MM.1S (cell line): Measurements from ENCODE around the gene CAPN15.

Experiments
- DNase-seq: peaks from one replicate; pipeline ENCODE4 v3.0.0-alpha.2; 2015
- H2AFZ ChIP-seq: fragments of 300-600 bp; sonication (generic); 2 replicates; pipeline ENCODE4 v1.6.0; 2016; ENCODE audit warnings: antibody characterized with exemption, low read length
- H3F3A ChIP-seq: fragments of 300-600 bp; sonication (generic); 2 replicates; pipeline ENCODE4 v1.6.1; 2016; ENCODE audit warnings: mild to moderate bottlenecking, antibody characterized with exemption, low read length, moderate library complexity, mixed read lengths; ENCODE audit not compliant: insufficient read depth
- H3K27ac ChIP-seq: fragments of 300-600 bp; sonication (generic); 2 replicates; pipeline ENCODE4 v1.5.1; 2016; ENCODE audit warnings: mild to moderate bottlenecking, low read length
- H3K27me3 ChIP-seq: fragments of 300-600 bp; sonication (generic); replicated peaks from 2 replicates; pipeline ENCODE4 v1.6.0; 2016; ENCODE audit warnings: low read length; ENCODE audit not compliant: insufficient read depth
- H3K36me3 ChIP-seq: fragments of 300-600 bp; sonication (generic); replicated peaks from 2 replicates; pipeline ENCODE4 v1.6.1; 2016; ENCODE audit warnings: mild to moderate bottlenecking, low read length, mixed read lengths; ENCODE audit not compliant: insufficient read depth
- H3K4me1 ChIP-seq: fragments of 300-600 bp; sonication (generic); 2 replicates; pipeline ENCODE4 v1.6.1; 2016; ENCODE audit warnings: low read length, mixed read lengths
- H3K4me2 ChIP-seq: fragments of 300-600 bp; sonication (generic); 2 replicates; pipeline ENCODE4 v1.6.0; 2016; ENCODE audit warnings: low read depth, low read length
- H3K4me3 ChIP-seq: fragments of 300-600 bp; sonication (generic); 2 replicates; pipeline ENCODE4 v1.5.1; 2016; ENCODE audit warnings: low read length, mixed read lengths
- H3K79me2 ChIP-seq: fragments of 300-600 bp; sonication (generic); 2 replicates; pipeline ENCODE4 v1.6.1; 2016; ENCODE audit warnings: mixed run types, low read length, mixed read lengths
- H3K9ac ChIP-seq: fragments of 300-600 bp; sonication (generic); 2 replicates; pipeline ENCODE4 v1.6.1; 2016; ENCODE audit warnings: low read length, mixed read lengths
- H3K9me2 ChIP-seq: fragments of 300-600 bp; sonication (generic); replicated peaks from 2 replicates; pipeline ENCODE4 v1.6.1; 2016; ENCODE audit warnings: mild to moderate bottlenecking, low read length, mixed read lengths; ENCODE audit not compliant: insufficient read depth
- H3K9me3 ChIP-seq: fragments of 300-600 bp; sonication (generic); replicated peaks from 2 replicates; pipeline ENCODE4 v1.6.1; 2016; ENCODE audit warnings: mild to moderate bottlenecking, low read length, mixed read lengths; ENCODE audit not compliant: insufficient read depth
- H4K20me1 ChIP-seq: fragments of 300-600 bp; sonication (generic); 2 replicates; pipeline ENCODE4 v1.6.1; 2016; ENCODE audit warnings: mild to moderate bottlenecking, low read length, moderate library complexity, mixed read lengths; ENCODE audit not compliant: insufficient read depth
- EZH2 ChIP-seq: fragments of 300-600 bp; sonication (generic); optimal IDR thresholded peaks from 2 replicates; pipeline ENCODE3; 2017; ENCODE audit warnings: low read depth, mild to moderate bottlenecking, antibody characterized with exemption, low read length, mixed read lengths
- EZH2phosphoT487 ChIP-seq: fragments of 300-600 bp; sonication (generic); IDR thresholded peaks from 2 replicates; pipeline ENCODE4 v1.6.1; 2018; ENCODE audit warnings: antibody characterized with exemption, low read length
- TF ChIP-seq, protein P1 (sequence below): fragments of 300-600 bp; sonication (generic); IDR thresholded peaks from 2 replicates; pipeline ENCODE4 v1.5.1; 2016; ENCODE audit warnings: antibody characterized with exemption, low read length, mixed read lengths

The CAPN15 gene

DNA sequence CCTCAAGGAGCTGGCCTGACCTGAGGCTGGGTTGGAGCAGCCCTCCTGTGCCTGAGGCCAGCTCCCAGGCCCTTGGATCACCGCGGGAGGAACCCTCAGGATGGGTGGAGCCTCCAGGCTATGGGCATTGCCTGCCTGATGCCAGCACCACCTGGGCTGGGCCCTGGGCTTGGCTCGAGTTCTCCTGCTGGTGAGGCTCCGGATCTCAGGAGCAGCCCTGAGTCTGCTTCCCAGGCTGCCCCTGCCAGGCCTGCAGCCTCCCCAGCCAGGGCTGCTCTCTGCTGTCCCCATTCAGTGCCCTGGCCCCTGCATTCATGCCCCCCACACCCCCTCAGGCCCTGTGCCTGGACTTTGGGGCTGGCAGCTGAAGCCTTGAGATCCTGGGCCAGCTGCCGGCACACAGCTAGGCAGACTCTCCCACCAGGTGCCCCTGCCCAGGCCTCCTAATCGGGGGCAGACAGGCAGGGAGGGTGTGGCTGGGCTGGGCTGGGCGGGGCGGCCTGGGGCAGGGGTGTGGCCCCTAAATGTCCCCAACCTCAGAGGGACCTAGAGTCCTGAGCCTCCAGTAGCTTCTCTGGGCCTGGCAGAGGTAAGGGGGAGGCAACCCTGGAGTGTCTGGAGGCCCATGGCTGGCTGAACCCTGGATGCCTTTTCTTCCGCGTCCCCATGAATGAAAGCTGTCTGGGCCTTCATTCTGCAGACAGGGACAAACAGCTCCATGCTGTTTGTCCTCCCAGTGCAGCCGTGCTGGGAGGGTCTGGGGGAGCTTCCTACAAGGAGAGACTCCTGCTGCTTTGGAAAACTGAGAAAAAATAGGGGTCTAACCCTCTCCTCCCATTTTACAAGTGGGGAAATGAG is 41.1 kb downstream of the CAPN15 start:
- peak overlapping the region; percentile 80; the same call in 1 of the 2 replicates for H3K9ac ChIP-seq
- H3K4me1 ChIP-seq: peaks cover 19% of the 10 kb centered on the region
- H3K79me2 ChIP-seq: peaks cover 31% of the 10 kb centered on the region
- no peak overlapping the region for H3K27ac ChIP-seq
- H2AFZ ChIP-seq: no peak overlapping the region
- no peak for DNase-seq
- TF ChIP-seq EZH2phosphoT487 (no peak), EZH2 (no peak)
- TF ChIP-seq, protein P1, sequence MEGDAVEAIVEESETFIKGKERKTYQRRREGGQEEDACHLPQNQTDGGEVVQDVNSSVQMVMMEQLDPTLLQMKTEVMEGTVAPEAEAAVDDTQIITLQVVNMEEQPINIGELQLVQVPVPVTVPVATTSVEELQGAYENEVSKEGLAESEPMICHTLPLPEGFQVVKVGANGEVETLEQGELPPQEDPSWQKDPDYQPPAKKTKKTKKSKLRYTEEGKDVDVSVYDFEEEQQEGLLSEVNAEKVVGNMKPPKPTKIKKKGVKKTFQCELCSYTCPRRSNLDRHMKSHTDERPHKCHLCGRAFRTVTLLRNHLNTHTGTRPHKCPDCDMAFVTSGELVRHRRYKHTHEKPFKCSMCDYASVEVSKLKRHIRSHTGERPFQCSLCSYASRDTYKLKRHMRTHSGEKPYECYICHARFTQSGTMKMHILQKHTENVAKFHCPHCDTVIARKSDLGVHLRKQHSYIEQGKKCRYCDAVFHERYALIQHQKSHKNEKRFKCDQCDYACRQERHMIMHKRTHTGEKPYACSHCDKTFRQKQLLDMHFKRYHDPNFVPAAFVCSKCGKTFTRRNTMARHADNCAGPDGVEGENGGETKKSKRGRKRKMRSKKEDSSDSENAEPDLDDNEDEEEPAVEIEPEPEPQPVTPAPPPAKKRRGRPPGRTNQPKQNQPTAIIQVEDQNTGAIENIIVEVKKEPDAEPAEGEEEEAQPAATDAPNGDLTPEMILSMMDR: no peak
- H3K36me3 ChIP-seq: no peaks in the 10 kb centered on the region
- H3K4me3 ChIP-seq: peak overlapping the region; percentile 76
- H3K4me2 ChIP-seq: peak overlapping the region; percentile 95
- no peaks in the 10 kb centered on the region; the same call in 1 of the 2 replicates for H3K27me3 ChIP-seq
- H3F3A ChIP-seq: peaks cover 6% of the 10 kb centered on the region
- no peaks in the 10 kb centered on the region for H3K9me2 ChIP-seq
- H4K20me1 ChIP-seq: no peaks in the 10 kb centered on the region
- H3K9me3 ChIP-seq: no peaks in the 10 kb centered on the region

DNA sequence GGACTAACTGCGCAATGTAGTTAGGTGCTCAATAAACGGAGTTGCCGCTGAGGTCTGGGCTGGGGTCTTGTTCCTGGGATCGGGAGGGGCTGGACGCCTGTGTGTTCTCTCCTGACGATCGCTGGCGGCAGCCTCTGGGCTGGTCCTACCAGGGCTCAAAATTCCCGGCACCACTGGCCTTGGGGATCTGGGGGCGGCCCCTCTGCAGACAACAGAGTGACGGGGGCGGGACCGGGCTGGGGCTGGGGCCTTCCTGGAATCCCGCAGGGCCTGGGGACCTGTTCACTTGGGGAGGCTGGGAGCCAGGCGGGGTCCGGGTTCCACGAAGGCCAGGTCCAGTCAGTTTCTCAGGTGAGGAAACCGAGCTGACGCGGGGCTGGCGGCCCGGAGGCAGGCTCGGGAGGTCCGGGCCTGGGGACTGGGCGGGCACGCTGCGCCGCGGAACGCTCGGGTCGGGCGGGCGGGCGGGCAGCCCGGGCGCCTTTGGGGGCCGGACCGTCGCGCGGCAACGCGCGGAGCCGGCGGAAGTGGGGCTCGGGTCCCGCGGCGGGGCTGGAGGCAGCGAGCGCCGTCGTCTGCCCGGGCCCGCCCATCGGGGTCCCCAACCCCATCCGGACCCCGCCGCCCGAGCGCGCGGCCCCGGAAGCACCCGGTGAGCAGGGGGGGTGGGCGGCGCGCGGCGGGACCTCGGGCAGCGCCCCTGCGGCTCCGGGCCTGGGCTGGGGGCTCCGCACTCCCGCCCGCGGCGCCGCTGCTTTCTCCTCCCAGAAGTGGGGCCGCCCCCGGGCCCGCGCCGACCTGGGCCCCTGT is 42.1 kb downstream of the CAPN15 start, which contains the start of gene PIGQ:
TSS of gene PIGQ (plus strand) at position 524 of the 810 bp plus-strand sequence. CDS start 4,107 bp downstream, outside the sequence.
- TF ChIP-seq, protein P1: no peak
- no peak for TF ChIP-seq EZH2
- TF ChIP-seq EZH2phosphoT487: no peak
- Histone ChIP-seq H3K36me3 (no peaks in the 10 kb centered on the region), H3K4me3 (peak within 1 kb of the TSS; percentile 88), H3F3A (peaks cover 6% of the 10 kb centered on the region), H3K79me2 (peaks cover 31% of the 10 kb centered on the region), H3K9ac (peak within 1 kb of the TSS; percentile 80), H3K9me2 (no peaks in the 10 kb centered on the region), H4K20me1 (no peaks in the 10 kb centered on the region), H2AFZ (peak within 1 kb of the TSS; percentile 85), H3K4me1 (peaks cover 19% of the 10 kb centered on the region), H3K27me3 (no peaks in the 10 kb centered on the region), H3K27ac (no peak within 1 kb of the TSS; the same call in 1 of the 2 replicates), H3K9me3 (no peaks in the 10 kb centered on the region), H3K4me2 (peak within 1 kb of the TSS; percentile 95)
- DNase-seq: peak; percentile 58

DNA sequence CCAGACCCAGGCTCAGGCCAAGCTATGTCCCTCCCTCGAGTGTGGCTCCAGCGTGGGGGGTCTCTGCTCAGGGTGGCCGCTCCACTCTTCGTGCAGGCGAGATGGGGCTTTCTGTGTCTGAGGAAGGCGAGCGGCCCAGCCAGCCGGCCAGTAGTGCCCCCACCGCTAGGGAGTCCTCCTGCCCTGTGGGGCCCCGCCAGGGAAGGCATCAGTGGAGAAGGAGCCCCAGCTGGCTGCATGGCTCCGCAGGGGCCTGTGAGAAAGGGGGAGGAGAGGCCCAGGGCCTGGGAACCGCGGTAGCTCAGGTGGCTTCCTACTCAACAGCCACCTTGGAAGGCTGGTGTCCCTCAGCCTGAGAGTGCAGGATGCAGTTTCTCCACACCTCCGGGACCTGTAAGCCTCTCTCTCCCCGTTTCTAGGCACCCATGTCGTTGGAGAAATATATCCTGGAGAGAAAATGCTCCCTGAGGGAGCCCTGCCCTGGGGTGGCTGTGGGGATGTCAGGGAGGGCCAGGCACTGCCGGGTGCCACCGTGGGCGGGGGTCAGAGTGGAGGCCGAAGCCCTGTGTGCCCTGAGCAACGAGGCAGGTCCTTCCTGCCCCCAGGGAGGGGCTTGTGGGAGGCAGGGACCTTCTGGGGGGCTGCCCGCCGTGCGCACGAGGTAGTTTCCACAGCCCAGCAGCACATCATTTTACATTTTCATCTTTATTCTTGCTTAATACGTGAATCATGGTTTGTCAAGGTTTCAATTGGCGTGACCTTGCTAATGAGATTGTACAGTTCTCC is 45.5 kb downstream of the CAPN15 start:
- Histone ChIP-seq H3K27me3 (no peaks in the 10 kb centered on the region), H3K36me3 (no peaks in the 10 kb centered on the region), H3K9ac (no peak overlapping the region), H3K79me2 (peaks cover 22% of the 10 kb centered on the region), H3K9me2 (no peaks in the 10 kb centered on the region), H3F3A (no peaks in the 10 kb centered on the region), H4K20me1 (no peaks in the 10 kb centered on the region), H3K4me2 (no peak overlapping the region), H2AFZ (no peak overlapping the region), H3K4me3 (no peak overlapping the region), H3K27ac (no peak overlapping the region), H3K9me3 (no peaks in the 10 kb centered on the region), H3K4me1 (0 out of 2 replicates have a peak, but pooled peaks cover 5% of the 10 kb centered on the region)
- TF ChIP-seq, protein P1: no peak
- TF ChIP-seq EZH2phosphoT487: no peak
- TF ChIP-seq EZH2: no peak
- DNase-seq: no peak
